Lower leg skin (tissue), 3 donors: ENCODE measurements around the gene TMEM30B.

Experiments
- POLR2A ChIP-seq, 2 donors: fragments of 450-650 bp; IDR thresholded peaks; one replicate each; pipeline ENCODE4 v1.6.1; 2016 to 2017; ENCODE audit warnings: antibody characterized with exemption in 2 of 2, mild to moderate bottlenecking in 1 of 2, moderate library complexity in 1 of 2
- TF ChIP-seq, protein P1 (sequence below), 3 donors: fragments of 450-650 bp; IDR thresholded peaks; one replicate each; pipeline ENCODE4 v1.5.1; 2016; ENCODE audit warnings: antibody characterized with exemption in 3 of 3, mild to moderate bottlenecking in 3 of 3, moderate library complexity in 2 of 3

- TF ChIP-seq, protein P1, sequence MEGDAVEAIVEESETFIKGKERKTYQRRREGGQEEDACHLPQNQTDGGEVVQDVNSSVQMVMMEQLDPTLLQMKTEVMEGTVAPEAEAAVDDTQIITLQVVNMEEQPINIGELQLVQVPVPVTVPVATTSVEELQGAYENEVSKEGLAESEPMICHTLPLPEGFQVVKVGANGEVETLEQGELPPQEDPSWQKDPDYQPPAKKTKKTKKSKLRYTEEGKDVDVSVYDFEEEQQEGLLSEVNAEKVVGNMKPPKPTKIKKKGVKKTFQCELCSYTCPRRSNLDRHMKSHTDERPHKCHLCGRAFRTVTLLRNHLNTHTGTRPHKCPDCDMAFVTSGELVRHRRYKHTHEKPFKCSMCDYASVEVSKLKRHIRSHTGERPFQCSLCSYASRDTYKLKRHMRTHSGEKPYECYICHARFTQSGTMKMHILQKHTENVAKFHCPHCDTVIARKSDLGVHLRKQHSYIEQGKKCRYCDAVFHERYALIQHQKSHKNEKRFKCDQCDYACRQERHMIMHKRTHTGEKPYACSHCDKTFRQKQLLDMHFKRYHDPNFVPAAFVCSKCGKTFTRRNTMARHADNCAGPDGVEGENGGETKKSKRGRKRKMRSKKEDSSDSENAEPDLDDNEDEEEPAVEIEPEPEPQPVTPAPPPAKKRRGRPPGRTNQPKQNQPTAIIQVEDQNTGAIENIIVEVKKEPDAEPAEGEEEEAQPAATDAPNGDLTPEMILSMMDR (IDR thresholded peaks at IDR 0.05): no peak
- TF ChIP-seq POLR2A (IDR thresholded peaks at IDR 0.05): no peak
Measured at GRCh38 chr14:61264651-61265050, 16.5 kb downstream of the TMEM30B start.
